Fibroblast of lung (primary cell): ENCODE measurements around the gene OTOP2. TPM values are rescaled to one million over a fixed set of nuclear protein-coding genes. Genes with fewer than 3 reads are reported as not detected.

Experiments
- DNase-seq, 2 donors: peaks; one replicate each; pipeline versions ENCODE4 v3.0.0 to v3.0.0-alpha.2; 2010; ENCODE audit warnings: low read depth in 2 of 2
- H2AFZ ChIP-seq: 2 replicates; pipeline ENCODE4 v1.5.1; 2012; ENCODE audit warnings: low read length, control low read depth, inconsistent platforms
- H3K27ac ChIP-seq: 2 replicates; pipeline ENCODE4 v1.5.1; 2011; ENCODE audit warnings: low read length, control low read depth; ENCODE audit not compliant: insufficient read depth
- H3K27me3 ChIP-seq: 2 replicates; pipeline ENCODE4 v1.5.1; 2011; ENCODE audit warnings: mild to moderate bottlenecking, low read length; ENCODE audit not compliant: control insufficient read depth, insufficient read depth
- H3K36me3 ChIP-seq: 2 replicates; pipeline ENCODE4 v1.5.1; 2011; ENCODE audit warnings: low read length; ENCODE audit not compliant: control insufficient read depth, insufficient read depth
- H3K4me1 ChIP-seq: 2 replicates; pipeline ENCODE4 v1.5.1; 2011; ENCODE audit warnings: low read length; ENCODE audit not compliant: control insufficient read depth, insufficient read depth; ENCODE audit errors: extremely low read depth
- H3K4me2 ChIP-seq: 2 replicates; pipeline ENCODE4 v1.5.1; 2011; ENCODE audit warnings: low read length, control low read depth; ENCODE audit not compliant: insufficient read depth; ENCODE audit errors: extremely low read depth
- H3K4me3 ChIP-seq, 4 experiments: fragments of 200-600 bp in 1 of 4; sonication (generic) in 1 of 4; replicated peaks in 1 of 4; 2 replicates each; pipeline ENCODE4 v1.5.1; 2011 to 2016; ENCODE audit warnings: low read length in 4 of 4, low read depth in 3 of 4, mild to moderate bottlenecking in 3 of 4, control low read depth in 2 of 4, inconsistent platforms in 1 of 4, mixed read lengths in 1 of 4; ENCODE audit not compliant: insufficient read depth in 1 of 4; ENCODE audit errors: control extremely low read depth in 1 of 4
- H3K79me2 ChIP-seq: 2 replicates; pipeline ENCODE4 v1.5.1; 2012; ENCODE audit warnings: mild to moderate bottlenecking, low read length, inconsistent platforms; ENCODE audit not compliant: control insufficient read depth, insufficient read depth
- H3K9ac ChIP-seq: 2 replicates; pipeline ENCODE4 v1.5.1; 2011; ENCODE audit warnings: mild to moderate bottlenecking, low read length, control low read depth; ENCODE audit not compliant: insufficient read depth
- H3K9me3 ChIP-seq: 2 replicates; pipeline ENCODE4 v1.5.1; 2012; ENCODE audit warnings: low read depth, low read length; ENCODE audit not compliant: control insufficient read depth, insufficient read depth
- H4K20me1 ChIP-seq: 2 replicates; pipeline ENCODE4 v1.5.1; 2011; ENCODE audit warnings: low read length; ENCODE audit not compliant: control insufficient read depth, insufficient read depth; ENCODE audit errors: extremely low read depth
- CTCF ChIP-seq, 2 donors: IDR thresholded peaks in 1 of 2; conservative IDR thresholded peaks in 1 of 2; 1 replicate in 1 of 2; 2 replicates in 1 of 2; pipeline ENCODE4 v1.5.1; 2011 to 2012; ENCODE audit warnings: low read length in 2 of 2, control low read depth in 1 of 2, inconsistent platforms in 1 of 2, low read depth in 1 of 2, mild to moderate bottlenecking in 1 of 2
- EZH2 ChIP-seq: IDR thresholded peaks from 2 replicates; pipeline ENCODE4 v1.5.1; 2012; ENCODE audit warnings: low read length, control low read depth, mild to moderate bottlenecking; ENCODE audit errors: missing control alignments
- polyA plus RNA-seq, 2 donors: library from polyadenylated mRNA; depleted of rRNA in 1 of 2; stranded (reverse) in 1 of 2; unstranded in 1 of 2; fragments of >200 nt; gene quantifications; 2 replicates each; pipeline ENCODE4 v1.2.1, GENCODE V29; 2011 to 2012; ENCODE audit warnings: missing spikeins in 1 of 2
- total RNA-seq: library from RNA; depleted of rRNA; stranded (reverse); fragments of >200 nt; gene quantifications from 2 replicates; pipeline ENCODE4 v1.2.1, GENCODE V29; 2014

OTOP2 gene
- total and polyA plus RNA-seq, 2 donors (not counting 1 experiment from before 2014, with no cell fraction given) = not detected

GRCh38 chr17:74937064-74938051 lies 13.3 kb downstream of the OTOP2 start:
- H3K27me3 ChIP-seq = peaks cover 45% of the 10 kb centered on the region
- no peaks in the 10 kb centered on the region for H3K79me2 ChIP-seq
- no peak overlapping the region for H3K4me3 ChIP-seq
- H4K20me1 ChIP-seq = no peaks in the 10 kb centered on the region
- TF ChIP-seq EZH2 (peak; percentile 1), CTCF (conservative IDR thresholded peaks at IDR 0.05 in 1 of 2, IDR thresholded peaks at IDR 0.05 in 1 of 2; ENCODE audit: low read depth in 1 of 2, low read length in 2 of 2) (no peak)
- no peak overlapping the region for H2AFZ ChIP-seq
- H3K4me1 ChIP-seq = no peaks in the 10 kb centered on the region
- DNase-seq = no peak
- H3K27ac ChIP-seq = no peak overlapping the region
- H3K36me3 ChIP-seq = no peaks in the 10 kb centered on the region
- no peak overlapping the region for H3K9ac ChIP-seq
- no peak overlapping the region for H3K4me2 ChIP-seq
- no peaks in the 10 kb centered on the region for H3K9me3 ChIP-seq

- Histone ChIP-seq H3K9ac (no peak overlapping the region), H3K79me2 (no peaks in the 10 kb centered on the region), H3K4me2 (no peak overlapping the region), H4K20me1 (no peaks in the 10 kb centered on the region), H3K9me3 (no peaks in the 10 kb centered on the region), H3K4me3 (no peak overlapping the region), H3K4me1 (no peaks in the 10 kb centered on the region), H2AFZ (no peak overlapping the region), H3K27me3 (peaks cover 45% of the 10 kb centered on the region), H3K27ac (no peak overlapping the region), H3K36me3 (no peaks in the 10 kb centered on the region)
- no peak for TF ChIP-seq CTCF (conservative IDR thresholded peaks at IDR 0.05 in 1 of 2, IDR thresholded peaks at IDR 0.05 in 1 of 2; ENCODE audit: low read depth in 1 of 2, low read length in 2 of 2)
- TF ChIP-seq EZH2 = no peak
- DNase-seq = no peak
These were observed 14.3 kb downstream of the OTOP2 start for GRCh38 chr17:74938194-74938950.

GRCh38 chr17:74939534-74939933 lies 15.5 kb downstream of the OTOP2 start:
- DNase-seq = no peak
- Histone ChIP-seq H3K79me2 (no peaks in the 10 kb centered on the region), H3K36me3 (no peaks in the 10 kb centered on the region), H3K27ac (no peak overlapping the region), H4K20me1 (no peaks in the 10 kb centered on the region), H3K4me1 (no peaks in the 10 kb centered on the region), H3K27me3 (peaks cover 46% of the 10 kb centered on the region), H3K9me3 (no peaks in the 10 kb centered on the region), H2AFZ (no peak overlapping the region), H3K4me2 (no peak overlapping the region), H3K4me3 (no peak overlapping the region), H3K9ac (no peak overlapping the region)
- no peak for TF ChIP-seq EZH2
- TF ChIP-seq CTCF (conservative IDR thresholded peaks at IDR 0.05 in 1 of 2, IDR thresholded peaks at IDR 0.05 in 1 of 2; ENCODE audit: low read depth in 1 of 2, low read length in 2 of 2) = no peak
